OCI-LY7 (cell line): ENCODE results near the gene C4orf51. TPM values are rescaled to one million over a fixed set of nuclear protein-coding genes. Genes with fewer than 3 reads are reported as not detected.
"Not testable (repeated sequence)": the region's sequence is repeated elsewhere in the genome, so short reads cannot be mapped to it uniquely, and the experiment has no call there.

Experiments
- BruUV-seq: library from RNA; stranded (reverse); fragments of 400-500 nt; replicated peaks from 2 replicates; lab custom pipeline; 2021; lab: Mats Ljungman, UMichigan
- CTCF ChIA-PET: fragments of 300-600 bp; sonication (Branson Sonifier 250); formaldehyde crosslinking; loops from one replicate; lab custom pipeline; 2022; ENCODE audit warnings: antibody characterized with exemption; ENCODE audit not compliant: unreplicated experiment; lab: Charles Lee
- POLR2A ChIA-PET: fragments of 300-600 bp; sonication (Branson Sonifier 250); formaldehyde crosslinking; loops from one replicate; lab custom pipeline; 2022; ENCODE audit warnings: antibody characterized with exemption; lab: Charles Lee
- DNase-seq: peaks from one replicate; pipeline ENCODE4 v3.0.0-alpha.2; 2015; ENCODE audit warnings: low spot score
- H2AFZ ChIP-seq: fragments of 200-600 bp; sonication (generic), shearing (Covaris generic); 2 replicates; pipeline ENCODE4 v1.6.1; 2014; ENCODE audit warnings: mild to moderate bottlenecking, antibody characterized with exemption, low read length, moderate library complexity
- H3K27ac ChIP-seq: fragments of 200-600 bp; sonication (generic); 2 replicates; pipeline ENCODE4 v1.5.1; 2014; ENCODE audit warnings: mixed run types, low read depth, mild to moderate bottlenecking, moderate library complexity, low read length, inconsistent platforms; ENCODE audit not compliant: poor library complexity, severe bottlenecking
- H3K36me3 ChIP-seq: fragments of 200-600 bp; sonication (generic); 2 replicates; pipeline ENCODE4 v1.6.1; 2014; ENCODE audit warnings: mild to moderate bottlenecking, antibody characterized with exemption, low read length, moderate library complexity, mixed read lengths; ENCODE audit not compliant: insufficient read depth
- H3K4me1 ChIP-seq: fragments of 200-600 bp; sonication (generic); 2 replicates; pipeline ENCODE4 v1.5.1; 2014; ENCODE audit warnings: mild to moderate bottlenecking, low read length; ENCODE audit not compliant: insufficient read depth, poor library complexity, severe bottlenecking
- H3K4me2 ChIP-seq: fragments of 200-600 bp; sonication (generic); 2 replicates; pipeline ENCODE4 v1.6.1; 2014; ENCODE audit warnings: mild to moderate bottlenecking, low read length
- H3K4me3 ChIP-seq: fragments of 200-600 bp; sonication (generic); 2 replicates; pipeline ENCODE4 v1.5.1; 2014; ENCODE audit warnings: mild to moderate bottlenecking, low read depth, low read length; ENCODE audit not compliant: poor library complexity, severe bottlenecking
- H3K79me2 ChIP-seq: fragments of 200-600 bp; sonication (generic); 2 replicates; pipeline ENCODE4 v1.6.1; 2016; ENCODE audit warnings: low read depth, mild to moderate bottlenecking, low read length, moderate library complexity, mixed read lengths; ENCODE audit not compliant: insufficient read depth
- H3K9me2 ChIP-seq: fragments of 200-600 bp; sonication (generic); 2 replicates; pipeline ENCODE4 v1.6.1; 2016; ENCODE audit warnings: mild to moderate bottlenecking, low read length, mixed read lengths; ENCODE audit not compliant: insufficient read depth
- H3K9me3 ChIP-seq: fragments of 200-600 bp; sonication (generic); 2 replicates; pipeline ENCODE4 v1.6.1; 2014; ENCODE audit warnings: mild to moderate bottlenecking, mixed run types, low read length, mixed read lengths
- H4K20me1 ChIP-seq: fragments of 200-600 bp; sonication (generic); 2 replicates; pipeline ENCODE4 v1.6.1; 2014; ENCODE audit warnings: mild to moderate bottlenecking, antibody characterized with exemption, low read length, moderate library complexity, mixed read lengths; ENCODE audit not compliant: insufficient read depth
- CTCF ChIP-seq: fragments of 200-600 bp; sonication (generic); conservative IDR thresholded peaks from 2 replicates; pipeline ENCODE4 v1.5.1; 2014; ENCODE audit warnings: mild to moderate bottlenecking, antibody characterized with exemption, low read length, moderate library complexity, mixed read lengths
- EZH2phosphoT487 ChIP-seq: fragments of 200-600 bp; sonication (generic); IDR thresholded peaks from 2 replicates; pipeline ENCODE4 v1.6.1; 2018; ENCODE audit warnings: low read depth, borderline replicate concordance, mild to moderate bottlenecking, mixed run types, antibody characterized with exemption, low read length, moderate library complexity, mixed read lengths
- intact Hi-C: fragments of 100-400 bp; cut with micrococcal nuclease; formaldehyde crosslinking; loops from one replicate; pipeline ENCODE4 v1.10.0; 2022; ENCODE audit not compliant: unreplicated experiment
- total RNA-seq, 2 experiments: library from RNA; depleted of rRNA in 1 of 2; stranded (reverse); fragments of >200 nt in 1 of 2; shearing (Covaris generic) in 1 of 2; gene quantifications; 2 replicates each; pipeline ENCODE4 v1.2.3, GENCODE V29; 2014 to 2022

Gene C4orf51
- total RNA-seq, 2 experiments from 2014 or later = not detected

GRCh38 chr4:145681956-145682355 lies 2.0 kb downstream of the C4orf51 start:
- no peak overlapping the region for H3K4me2 ChIP-seq
- no peaks in the 10 kb centered on the region for H3K9me3 ChIP-seq
- no peak overlapping the region for H3K27ac ChIP-seq
- TF ChIP-seq EZH2phosphoT487 (no peak), CTCF (no peak)
- no peaks in the 10 kb centered on the region for H4K20me1 ChIP-seq
- H3K79me2 ChIP-seq = no peaks in the 10 kb centered on the region
- ChIA-PET CTCF (no interaction called here), POLR2A (interaction anchor here (0.6 to 0.9 kb wide), 2 partner anchors 13 to 24 kb away, joined by 3 read pairs; no protein-coding TSS in a partner anchor)
- no peaks in the 10 kb centered on the region for H3K9me2 ChIP-seq
- no peak overlapping the region for H2AFZ ChIP-seq
- H3K4me3 ChIP-seq = no peak overlapping the region
- no peak for DNase-seq
- no TSS peak for BruUV-seq
- intact Hi-C loops = no loop called here
- no peaks in the 10 kb centered on the region for H3K4me1 ChIP-seq
- H3K36me3 ChIP-seq = no peaks in the 10 kb centered on the region

DNA sequence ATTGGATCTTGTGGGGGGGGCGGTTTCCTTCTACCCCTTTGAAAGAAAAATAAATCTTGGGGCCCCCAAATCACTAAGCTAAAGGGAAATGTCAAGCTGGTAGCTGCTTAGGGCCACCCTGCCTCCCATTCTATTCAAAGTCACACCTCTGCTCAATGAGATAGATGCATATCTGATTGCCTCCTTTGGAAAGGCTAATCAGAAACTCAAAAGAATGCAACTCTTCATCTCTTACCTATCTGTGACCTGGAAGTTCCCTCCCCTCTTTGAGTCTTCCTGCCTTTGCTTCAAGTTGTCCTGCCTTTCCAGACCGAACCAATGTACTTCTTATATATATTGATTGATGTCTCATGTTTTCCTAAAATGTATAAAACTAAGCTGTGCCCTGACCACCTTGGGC lies 7.0 kb downstream of the C4orf51 start:
- Histone ChIP-seq H3K9me3 (no peaks in the 10 kb centered on the region), H3K4me1 (no peaks in the 10 kb centered on the region), H3K4me3 (no peak overlapping the region), H2AFZ (no peak overlapping the region), H3K4me2 (no peak overlapping the region), H3K27ac (no peak overlapping the region), H3K36me3 (no peaks in the 10 kb centered on the region), H3K9me2 (no peaks in the 10 kb centered on the region), H4K20me1 (no peaks in the 10 kb centered on the region), H3K79me2 (no peaks in the 10 kb centered on the region)
- ChIA-PET POLR2A (interaction anchor here (0.6 kb wide), 3 partner anchors 63 to 456 kb away, joined by 3 to 5 read pairs (median 5); no protein-coding TSS in a partner anchor), CTCF (no interaction called here)
- no peak for DNase-seq
- intact Hi-C loops = no loop called here
- no TSS peak for BruUV-seq
- no peak for TF ChIP-seq EZH2phosphoT487
- no peak for TF ChIP-seq CTCF

DNA sequence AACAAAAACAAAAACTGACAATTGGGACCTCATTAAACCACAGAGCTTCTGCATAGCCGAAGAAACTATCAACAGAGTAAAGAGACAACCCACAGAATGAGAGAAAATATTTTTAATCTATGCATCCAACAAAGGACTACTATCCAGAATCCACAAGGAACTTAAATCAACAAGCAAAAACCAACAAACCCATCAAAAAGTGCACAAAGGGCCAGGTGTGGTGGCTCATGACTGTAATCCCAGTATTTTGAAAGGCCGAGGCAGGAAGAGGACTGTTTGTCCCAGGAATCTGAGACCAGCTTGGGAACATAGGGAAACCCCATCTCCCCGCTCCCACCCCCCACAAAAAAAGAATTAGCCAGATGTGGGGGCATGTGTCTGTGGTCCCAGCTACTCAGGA lies 10.7 kb downstream of the C4orf51 start:
- Histone ChIP-seq H4K20me1 (no peaks in the 10 kb centered on the region), H2AFZ (no peak overlapping the region), H3K4me2 (no peak overlapping the region), H3K4me3 (no peak overlapping the region), H3K79me2 (no peaks in the 10 kb centered on the region), H3K27ac (no peak overlapping the region), H3K36me3 (no peaks in the 10 kb centered on the region), H3K9me2 (no peaks in the 10 kb centered on the region), H3K9me3 (no peaks in the 10 kb centered on the region), H3K4me1 (no peaks in the 10 kb centered on the region)
- intact Hi-C loops = no loop called here
- no TSS peak for BruUV-seq
- POLR2A ChIA-PET = interaction anchor here (1.0 kb wide), 1 partner anchor 10 kb away, joined by 3 read pairs; the partner anchor contains the start of gene C4orf51
- CTCF ChIA-PET = no interaction called here
- TF ChIP-seq CTCF = no peak
- no peak for TF ChIP-seq EZH2phosphoT487
- no peak for DNase-seq

GRCh38 chr4:145691416-145691815 lies 11.5 kb downstream of the C4orf51 start:
- CTCF ChIA-PET, intact Hi-C loops, H3K36me3 ChIP-seq, H3K4me2 ChIP-seq, H4K20me1 ChIP-seq, DNase-seq, H2AFZ ChIP-seq, H3K27ac ChIP-seq, H3K9me2 ChIP-seq, H3K79me2 ChIP-seq, H3K4me1 ChIP-seq, H3K9me3 ChIP-seq, H3K4me3 ChIP-seq, BruUV-seq: not testable (repeated sequence)
- POLR2A ChIA-PET = interaction anchor here (0.6 to 1.0 kb wide), 2 partner anchors 11 to 420 kb away, joined by 3 read pairs; partner anchors contain the start of gene C4orf51
